C4-2B (cell line): ENCODE data around the gene UGT1A3.

Experiments used
- H3K27ac ChIP-seq: fragments of 450-650 bp; 2 replicates; pipeline ENCODE4 v1.5.1; 2017
- ZFX ChIP-seq: fragments of 450-650 bp; IDR thresholded peaks from 2 replicates; pipeline ENCODE4 v1.6.1; 2017
- TF ChIP-seq, protein P1 (sequence below): fragments of 450-650 bp; conservative IDR thresholded peaks from 2 replicates; pipeline ENCODE4 v1.5.1; 2017; ENCODE audit warnings: mild to moderate bottlenecking

UGT1A3 gene

DNA sequence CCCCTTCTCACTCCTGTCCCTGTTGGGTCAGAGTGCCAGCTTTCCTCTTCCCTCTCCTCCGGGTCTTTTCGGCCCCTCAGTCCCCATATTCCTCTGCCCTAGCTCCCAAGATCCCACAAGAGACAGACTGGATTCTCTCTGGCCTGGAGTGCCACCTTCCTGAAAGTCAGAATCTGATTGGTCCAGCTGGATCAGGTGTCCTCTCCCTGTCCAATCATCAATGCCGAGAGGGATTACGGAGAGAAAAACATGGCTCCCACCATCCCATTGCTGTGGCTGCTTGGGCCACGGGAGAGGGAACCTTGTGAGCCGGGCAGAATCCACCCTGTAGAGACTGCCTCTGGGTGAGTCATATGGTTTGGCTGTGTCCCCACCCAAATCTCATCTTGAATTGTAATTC, 46.6 kb downstream of the UGT1A3 start:
- no peak overlapping the region for H3K27ac ChIP-seq
- no peak for TF ChIP-seq ZFX
- TF ChIP-seq, protein P1, sequence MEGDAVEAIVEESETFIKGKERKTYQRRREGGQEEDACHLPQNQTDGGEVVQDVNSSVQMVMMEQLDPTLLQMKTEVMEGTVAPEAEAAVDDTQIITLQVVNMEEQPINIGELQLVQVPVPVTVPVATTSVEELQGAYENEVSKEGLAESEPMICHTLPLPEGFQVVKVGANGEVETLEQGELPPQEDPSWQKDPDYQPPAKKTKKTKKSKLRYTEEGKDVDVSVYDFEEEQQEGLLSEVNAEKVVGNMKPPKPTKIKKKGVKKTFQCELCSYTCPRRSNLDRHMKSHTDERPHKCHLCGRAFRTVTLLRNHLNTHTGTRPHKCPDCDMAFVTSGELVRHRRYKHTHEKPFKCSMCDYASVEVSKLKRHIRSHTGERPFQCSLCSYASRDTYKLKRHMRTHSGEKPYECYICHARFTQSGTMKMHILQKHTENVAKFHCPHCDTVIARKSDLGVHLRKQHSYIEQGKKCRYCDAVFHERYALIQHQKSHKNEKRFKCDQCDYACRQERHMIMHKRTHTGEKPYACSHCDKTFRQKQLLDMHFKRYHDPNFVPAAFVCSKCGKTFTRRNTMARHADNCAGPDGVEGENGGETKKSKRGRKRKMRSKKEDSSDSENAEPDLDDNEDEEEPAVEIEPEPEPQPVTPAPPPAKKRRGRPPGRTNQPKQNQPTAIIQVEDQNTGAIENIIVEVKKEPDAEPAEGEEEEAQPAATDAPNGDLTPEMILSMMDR, result no peak

GRCh38 chr2:233778030-233778429, 49.2 kb downstream of the UGT1A3 start, which contains the start of gene MROH2A:
TSS of gene MROH2A (plus strand) at chr2:233778330. CDS start at chr2:233779359, 1,029 bp downstream.
- H3K27ac ChIP-seq, result no peak within 1 kb of the TSS
- TF ChIP-seq, protein P1, result no peak
- no peak for TF ChIP-seq ZFX

- no peak for TF ChIP-seq ZFX
- H3K27ac ChIP-seq, result no peak overlapping the region
Measured at GRCh38 chr2:233779722-233780121, 50.9 kb downstream of the UGT1A3 start.

DNA sequence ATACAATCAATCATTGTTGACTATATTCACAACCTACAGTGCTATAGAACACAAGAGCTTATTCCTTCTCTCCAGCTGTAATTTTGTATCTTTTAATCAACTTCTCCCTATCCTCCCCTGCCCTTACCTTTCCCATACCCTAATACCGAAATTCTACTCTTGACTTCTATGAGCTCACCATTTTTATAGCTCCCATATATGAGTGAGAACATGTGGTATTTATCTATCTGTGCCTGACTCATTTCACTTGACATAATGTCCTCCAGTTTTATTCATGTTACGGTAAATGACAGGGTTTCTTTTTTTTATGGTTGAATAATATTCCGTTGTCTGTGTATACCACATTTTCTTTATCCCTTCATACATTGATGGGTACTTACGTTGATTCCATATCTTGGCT, 51.9 kb downstream of the UGT1A3 start:
- TF ChIP-seq, protein P1, result no peak
- no peak overlapping the region for H3K27ac ChIP-seq

- H3K27ac ChIP-seq, result no peak overlapping the region
- TF ChIP-seq, protein P1, result no peak
- TF ChIP-seq ZFX, result no peak
Measured at GRCh38 chr2:233789554-233789953, 60.7 kb downstream of the UGT1A3 start.

DNA sequence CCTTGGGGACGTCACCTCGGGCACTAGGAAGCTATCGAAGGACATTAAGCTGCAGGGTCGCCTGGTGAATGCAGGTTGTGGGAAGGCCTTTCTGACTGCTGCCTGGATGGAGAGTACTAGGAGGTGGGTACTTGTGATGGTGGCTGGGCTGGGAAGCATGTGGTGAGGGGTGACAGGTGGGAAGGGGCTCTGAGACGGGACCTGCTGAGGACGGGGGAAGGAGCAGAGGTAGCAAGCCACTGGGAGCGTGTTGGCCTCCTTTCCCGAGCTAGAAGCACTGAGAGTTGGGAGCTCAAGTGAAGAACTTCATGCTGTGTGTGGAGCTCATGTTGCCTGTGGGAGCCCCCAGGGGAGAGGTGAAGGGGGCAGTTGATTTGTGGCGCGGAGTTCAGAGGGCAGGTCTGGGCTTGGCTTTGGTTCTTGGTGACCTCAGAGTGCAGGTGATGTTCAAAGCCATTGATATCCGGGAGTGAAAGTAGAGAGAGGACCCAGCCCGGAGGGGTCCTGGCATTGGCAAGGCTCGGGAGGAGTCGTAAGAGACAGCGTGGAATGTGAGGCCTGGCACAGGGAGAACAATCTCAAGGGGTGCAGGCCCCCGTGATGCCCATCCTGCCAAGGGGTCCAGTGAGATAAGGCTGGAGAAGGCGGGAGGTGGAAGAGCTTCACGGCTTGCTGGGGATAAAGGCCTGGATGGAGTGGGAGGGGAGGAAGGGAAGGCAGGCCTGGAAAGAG, 62.5 kb downstream of the UGT1A3 start:
- TF ChIP-seq ZFX, result no peak
- TF ChIP-seq, protein P1, result no peak
- no peak overlapping the region for H3K27ac ChIP-seq

DNA sequence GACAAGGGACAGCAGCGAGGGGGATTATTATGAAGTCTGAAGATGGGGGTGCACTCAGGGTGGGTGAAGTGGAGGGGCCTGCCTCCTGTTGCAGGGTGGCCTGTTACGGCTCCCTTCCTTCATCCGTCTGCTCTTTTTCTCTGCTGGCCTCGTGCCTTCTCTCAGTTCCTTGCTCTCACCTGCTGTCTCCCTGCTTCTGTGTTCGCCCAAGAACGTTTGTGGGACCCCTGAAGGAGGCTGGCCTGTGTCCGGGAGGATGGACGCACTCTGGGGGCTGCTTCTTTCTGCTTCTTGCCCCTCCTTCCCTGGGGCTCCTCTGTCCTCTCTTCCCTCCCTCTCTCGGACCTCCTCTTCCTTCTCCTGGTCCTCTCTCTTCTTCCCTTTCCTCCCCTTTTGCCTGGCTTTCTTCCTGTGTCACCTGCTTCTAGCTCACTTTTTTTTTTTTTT, 63.1 kb downstream of the UGT1A3 start:
- TF ChIP-seq, protein P1, result no peak
- no peak for TF ChIP-seq ZFX

GRCh38 chr2:233792720-233793119, 63.9 kb downstream of the UGT1A3 start:
- no peak for TF ChIP-seq ZFX
- TF ChIP-seq, protein P1, result no peak
- no peak overlapping the region for H3K27ac ChIP-seq

More for the DNA sequence above, 63.1 kb downstream of the UGT1A3 start:
- no peak overlapping the region for H3K27ac ChIP-seq
